IMR-90 (cell line): Measurements from ENCODE around the gene CTSO. TPM values are rescaled to one million over a fixed set of nuclear protein-coding genes. Genes with fewer than 3 reads are reported as not detected.

ENCODE experiments used
- ATAC-seq: fragments of 200-7000 bp; cut with Tn5 transposase; 2 replicates; pipeline ENCODE4 v1.9.1; 2020; ENCODE audit warnings: low read depth, mild to moderate bottlenecking, moderate library complexity
- BruUV-seq: library from RNA; stranded (reverse); fragments of 400-500 nt; replicated peaks from 2 replicates; lab custom pipeline; 2021; lab: Mats Ljungman, UMichigan
- CTCF ChIA-PET: fragments of 300-600 bp; formaldehyde crosslinking; extraction: SDS; loops from one replicate; lab custom pipeline; 2021; ENCODE audit warnings: antibody characterized with exemption; lab: Yijun Ruan, JAX
- POLR2A ChIA-PET: fragments of 300-600 bp; sonication (Branson Sonifier 250); formaldehyde crosslinking; loops from one replicate; lab custom pipeline; 2022; ENCODE audit warnings: antibody characterized with exemption; ENCODE audit not compliant: unreplicated experiment; lab: Charles Lee
- DNase-seq: peaks from one replicate; pipeline ENCODE4 v3.0.0; 2013
- H2AFZ ChIP-seq: replicated peaks from 2 replicates; pipeline ENCODE3; 2013; ENCODE audit warnings: low read length, mild to moderate bottlenecking; ENCODE audit not compliant: poor library complexity
- H2AK5ac ChIP-seq: 2 replicates; pipeline ENCODE4 v1.6.1; 2013; ENCODE audit warnings: low read depth, low read length, inconsistent platforms
- H2AK9ac ChIP-seq: replicated peaks from 2 replicates; pipeline ENCODE3; 2013; ENCODE audit warnings: mild to moderate bottlenecking, low read depth, low read length, moderate library complexity; ENCODE audit not compliant: poor library complexity
- H2BK120ac ChIP-seq: 2 replicates; pipeline ENCODE4 v1.6.1; 2013; ENCODE audit warnings: low read depth, low read length, inconsistent platforms
- H2BK15ac ChIP-seq: 3 replicates; pipeline ENCODE4 v1.6.1; 2013; ENCODE audit warnings: low read depth, low read length, inconsistent platforms
- H2BK20ac ChIP-seq: 2 replicates; pipeline ENCODE4 v1.6.1; 2013; ENCODE audit warnings: low read depth, mild to moderate bottlenecking, inconsistent platforms, low read length, moderate library complexity
- H2BK5ac ChIP-seq: 2 replicates; pipeline ENCODE4 v1.6.1; 2013; ENCODE audit warnings: mild to moderate bottlenecking, low read depth, low read length, inconsistent platforms; ENCODE audit not compliant: poor library complexity, severe bottlenecking
- H3K14ac ChIP-seq: replicated peaks from 2 replicates; pipeline ENCODE4 v1.6.1; 2013; ENCODE audit warnings: low read depth, low read length, inconsistent platforms
- H3K18ac ChIP-seq: 2 replicates; pipeline ENCODE4 v1.6.1; 2013; ENCODE audit warnings: low read depth, low read length, control low read depth
- H3K23ac ChIP-seq: 2 replicates; pipeline ENCODE4 v1.6.1; 2013; ENCODE audit warnings: low read depth, low read length, inconsistent platforms
- H3K27ac ChIP-seq: 2 replicates; pipeline ENCODE4 v1.5.1; 2013; ENCODE audit warnings: mild to moderate bottlenecking, control low read depth, low read length; ENCODE audit not compliant: insufficient read depth
- H3K27me3 ChIP-seq: 2 replicates; pipeline ENCODE4 v1.6.1; 2013; ENCODE audit warnings: low read length; ENCODE audit not compliant: control insufficient read depth, insufficient read depth
- H3K36me3 ChIP-seq: 2 replicates; pipeline ENCODE4 v1.6.1; 2013; ENCODE audit warnings: low read length, mixed read lengths; ENCODE audit not compliant: control insufficient read depth, insufficient read depth
- H3K4ac ChIP-seq: 2 replicates; pipeline ENCODE4 v1.6.1; 2013; ENCODE audit warnings: low read depth, low read length, inconsistent platforms
- H3K4me1 ChIP-seq: 2 replicates; pipeline ENCODE4 v1.6.1; 2013; ENCODE audit warnings: low read length, mixed read lengths; ENCODE audit not compliant: control insufficient read depth, insufficient read depth
- H3K4me2 ChIP-seq: 2 replicates; pipeline ENCODE4 v1.6.1; 2013; ENCODE audit warnings: low read depth, mild to moderate bottlenecking, control low read depth, low read length, moderate library complexity
- H3K4me3 ChIP-seq: 2 replicates; pipeline ENCODE4 v1.5.1; 2013; ENCODE audit warnings: low read depth, mild to moderate bottlenecking, control low read depth, low read length, moderate library complexity; ENCODE audit not compliant: insufficient read depth
- H3K56ac ChIP-seq: 2 replicates; pipeline ENCODE4 v1.6.1; 2013; ENCODE audit warnings: low read length, inconsistent platforms; ENCODE audit not compliant: insufficient read depth; ENCODE audit errors: extremely low read depth
- H3K79me1 ChIP-seq, 2 experiments: 2 replicates each; pipeline ENCODE4 v1.6.1; 2013; ENCODE audit warnings: low read length in 2 of 2, inconsistent platforms in 1 of 2, low read depth in 1 of 2
- H3K9ac ChIP-seq: 2 replicates; pipeline ENCODE4 v1.6.1; 2013; ENCODE audit warnings: low read depth, low read length, control low read depth
- H3K9me1 ChIP-seq: 2 replicates; pipeline ENCODE4 v1.6.1; 2013; ENCODE audit warnings: low read length, inconsistent platforms; ENCODE audit not compliant: insufficient read depth
- H3K9me3 ChIP-seq: 2 replicates; pipeline ENCODE4 v1.6.1; 2013; ENCODE audit warnings: low read length; ENCODE audit not compliant: control insufficient read depth, insufficient read depth
- H4K20me1 ChIP-seq: 2 replicates; pipeline ENCODE4 v1.6.1; 2013; ENCODE audit warnings: low read length, inconsistent platforms; ENCODE audit not compliant: insufficient read depth
- H4K5ac ChIP-seq: 2 replicates; pipeline ENCODE4 v1.6.1; 2013; ENCODE audit warnings: mild to moderate bottlenecking, low read depth, low read length, control low read depth
- H4K8ac ChIP-seq, 2 experiments: 2 replicates each; pipeline ENCODE4 v1.6.1; 2013; ENCODE audit warnings: low read depth in 2 of 2, low read length in 2 of 2, control low read depth in 1 of 2, inconsistent platforms in 1 of 2
- H4K91ac ChIP-seq: 2 replicates; pipeline ENCODE4 v1.6.1; 2013; ENCODE audit warnings: low read depth, low read length, inconsistent platforms; ENCODE audit not compliant: insufficient read depth
- BHLHE40 ChIP-seq: fragments of 150-350 bp; IDR thresholded peaks from 2 replicates; pipeline ENCODE4 v1.6.1; 2016; ENCODE audit warnings: mild to moderate bottlenecking, low read depth, low read length
- CEBPB ChIP-seq: IDR thresholded peaks from 2 replicates; pipeline ENCODE4 v1.6.1; 2012; ENCODE audit warnings: low read depth, low read length, improper control_type of control experiment
- CHD1 ChIP-seq: IDR thresholded peaks from 2 replicates; pipeline ENCODE4 v1.6.1; 2012; ENCODE audit warnings: low read depth, low read length, improper control_type of control experiment
- FOS ChIP-seq: fragments of 150-350 bp; IDR thresholded peaks from 2 replicates; pipeline ENCODE4 v1.6.1; 2016; ENCODE audit warnings: low read depth, low read length
- MAFK ChIP-seq: IDR thresholded peaks from 2 replicates; pipeline ENCODE4 v1.6.1; 2012; ENCODE audit warnings: low read depth, low read length, improper control_type of control experiment
- MAZ ChIP-seq: IDR thresholded peaks from 2 replicates; pipeline ENCODE4 v1.6.1; 2012; ENCODE audit warnings: low read depth, mild to moderate bottlenecking, low read length, improper control_type of control experiment, moderate library complexity, borderline replicate concordance
- MXI1 ChIP-seq: IDR thresholded peaks from 2 replicates; pipeline ENCODE4 v1.6.1; 2012; ENCODE audit warnings: low read depth, mild to moderate bottlenecking, low read length, moderate library complexity, borderline replicate concordance
- NFE2L2 ChIP-seq: fragments of 150-350 bp; IDR thresholded peaks from 2 replicates; pipeline ENCODE4 v1.6.1; 2016; ENCODE audit warnings: low read depth, mild to moderate bottlenecking, low read length
- POLR2A ChIP-seq: IDR thresholded peaks from 2 replicates; pipeline ENCODE4 v1.6.1; 2012; ENCODE audit warnings: mild to moderate bottlenecking, low read depth, low read length
- RAD21 ChIP-seq: IDR thresholded peaks from 2 replicates; pipeline ENCODE4 v1.6.1; 2012; ENCODE audit warnings: low read length, improper control_type of control experiment
- RCOR1 ChIP-seq: IDR thresholded peaks from 2 replicates; pipeline ENCODE4 v1.6.1; 2012; ENCODE audit warnings: mild to moderate bottlenecking, low read length, improper control_type of control experiment; ENCODE audit not compliant: insufficient replicate concordance
- RFX5 ChIP-seq: IDR thresholded peaks from 2 replicates; pipeline ENCODE4 v1.8.0; 2012; ENCODE audit warnings: low read depth, mild to moderate bottlenecking, low read length, moderate library complexity
- SMC3 ChIP-seq: fragments of 150-350 bp; IDR thresholded peaks from 2 replicates; pipeline ENCODE4 v1.6.1; 2016; ENCODE audit warnings: low read depth, mild to moderate bottlenecking, antibody characterized with exemption, low read length, moderate library complexity
- WGBS, 2 experiments: methylation state at CpG; one replicate each; pipeline versions ENCODE4 v1.1.5 to v1.1.7; 2013; ENCODE audit warnings: missing lambda C conversion rate in 2 of 2; ENCODE audit not compliant: insufficient read length in 1 of 2; ENCODE audit errors: extremely low coverage in 2 of 2; 5-methylcytosine and 5-hydroxymethylcytosine counted together
- dilution Hi-C: fragments of 300-500 bp; cut with HindIII; formaldehyde crosslinking; loops from one replicate; pipeline ENCODE4 v1.14.3; 2018; ENCODE audit warnings: low sequenced_read_pairs; ENCODE audit not compliant: unreplicated experiment
- in situ Hi-C: fragments of 300-500 bp; cut with MboI; formaldehyde crosslinking; loops from 3 replicates; pipeline ENCODE4 v1.14.3; 2019; ENCODE audit warnings: low sequenced_read_pairs, inconsistent platforms, mixed read lengths
- intact Hi-C: fragments of 100-400 bp; cut with micrococcal nuclease; formaldehyde crosslinking; loops from 2 replicates; pipeline ENCODE4 v1.10.0; 2022
- polyA plus RNA-seq, 3 experiments: library from polyadenylated mRNA; depleted of rRNA; stranded (reverse); fragments of >200 nt; gene quantifications; 2 replicates each; pipeline ENCODE4 v1.2.3, GENCODE V29; 2012; ENCODE audit warnings: low replicate concordance in 1 of 3
- total RNA-seq: library from RNA; depleted of rRNA; stranded (reverse); fragments of >200 nt; gene quantifications from 2 replicates; pipeline ENCODE4 v1.2.3, GENCODE V29; 2012
- TF ChIP-seq, protein P1 (sequence below): conservative IDR thresholded peaks from 2 replicates; pipeline ENCODE4 v1.5.1; 2012; ENCODE audit warnings: mild to moderate bottlenecking, low read depth, low read length, improper control_type of control experiment
- TF ChIP-seq, protein P2 (sequence below): fragments of 150-350 bp; IDR thresholded peaks from 2 replicates; pipeline ENCODE4 v1.6.1; 2017; ENCODE audit warnings: mild to moderate bottlenecking, antibody characterized with exemption, low read length, low read depth
- TF ChIP-seq, protein P3 (sequence below): fragments of 150-350 bp; IDR thresholded peaks from 2 replicates; pipeline ENCODE4 v1.6.1; 2016; ENCODE audit warnings: low read depth, mild to moderate bottlenecking, low read length, moderate library complexity, borderline replicate concordance

Gene CTSO
- total and polyA plus RNA-seq, 2 of the 4 experiments (the other 2 are of a cell fraction), result 2.9 to 3.9 TPM

DNA sequence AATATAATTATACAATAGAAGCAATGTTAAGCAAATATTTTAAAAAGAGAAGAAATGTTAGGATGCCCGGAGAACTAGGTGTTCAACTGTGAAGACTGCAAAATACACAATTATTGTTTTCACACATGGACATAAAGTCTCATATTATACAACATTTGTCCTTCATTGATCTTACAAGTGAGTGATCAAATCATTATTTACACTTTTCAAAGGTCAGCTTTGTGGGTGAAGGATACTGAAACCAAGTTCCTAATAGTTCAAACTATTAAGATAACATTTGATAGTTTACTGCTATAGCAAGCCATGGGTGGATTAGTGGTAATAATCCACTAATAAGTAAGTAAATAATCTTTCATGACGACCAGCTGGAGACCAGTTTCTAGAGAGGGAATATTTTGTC is 23.3 kb downstream of the CTSO start:
- Histone ChIP-seq H4K5ac (no peak overlapping the region), H3K23ac (no peak overlapping the region), H3K4me1 (no peaks in the 10 kb centered on the region), H4K91ac (no peak overlapping the region), H3K18ac (no peak overlapping the region), H2BK5ac (no peak overlapping the region), H2AK9ac (no peak overlapping the region), H3K9me1 (no peaks in the 10 kb centered on the region), H3K4me2 (no peak overlapping the region), H2BK15ac (no peak overlapping the region), H2BK120ac (no peak overlapping the region), H4K20me1 (no peaks in the 10 kb centered on the region), H3K36me3 (no peaks in the 10 kb centered on the region), H4K8ac (no peak overlapping the region), H3K9ac (no peak overlapping the region), H3K4me3 (no peak overlapping the region), H2BK20ac (no peak overlapping the region), H3K14ac (no peak overlapping the region), H3K27me3 (no peaks in the 10 kb centered on the region), H2AK5ac (no peak overlapping the region), H3K9me3 (no peaks in the 10 kb centered on the region), H3K79me1 (no peaks in the 10 kb centered on the region), H3K27ac (no peak overlapping the region), H3K4ac (no peak overlapping the region), H2AFZ (no peak overlapping the region), H3K56ac (no peak overlapping the region)
- intact Hi-C loops (no loop called here), dilution Hi-C loops (no loop called here), in situ Hi-C loops (no loop called here)
- no TSS peak for BruUV-seq
- no CpG with 5 or more reads among the region's 2 CpGs for WGBS, 2 experiments
- DNase-seq, result no peak
- no peak for ATAC-seq
- ChIA-PET POLR2A (no interaction called here), CTCF (no interaction called here)
- no peak for TF ChIP-seq SMC3
- no peak for TF ChIP-seq POLR2A
- no peak for TF ChIP-seq MAFK
- TF ChIP-seq, protein P1, sequence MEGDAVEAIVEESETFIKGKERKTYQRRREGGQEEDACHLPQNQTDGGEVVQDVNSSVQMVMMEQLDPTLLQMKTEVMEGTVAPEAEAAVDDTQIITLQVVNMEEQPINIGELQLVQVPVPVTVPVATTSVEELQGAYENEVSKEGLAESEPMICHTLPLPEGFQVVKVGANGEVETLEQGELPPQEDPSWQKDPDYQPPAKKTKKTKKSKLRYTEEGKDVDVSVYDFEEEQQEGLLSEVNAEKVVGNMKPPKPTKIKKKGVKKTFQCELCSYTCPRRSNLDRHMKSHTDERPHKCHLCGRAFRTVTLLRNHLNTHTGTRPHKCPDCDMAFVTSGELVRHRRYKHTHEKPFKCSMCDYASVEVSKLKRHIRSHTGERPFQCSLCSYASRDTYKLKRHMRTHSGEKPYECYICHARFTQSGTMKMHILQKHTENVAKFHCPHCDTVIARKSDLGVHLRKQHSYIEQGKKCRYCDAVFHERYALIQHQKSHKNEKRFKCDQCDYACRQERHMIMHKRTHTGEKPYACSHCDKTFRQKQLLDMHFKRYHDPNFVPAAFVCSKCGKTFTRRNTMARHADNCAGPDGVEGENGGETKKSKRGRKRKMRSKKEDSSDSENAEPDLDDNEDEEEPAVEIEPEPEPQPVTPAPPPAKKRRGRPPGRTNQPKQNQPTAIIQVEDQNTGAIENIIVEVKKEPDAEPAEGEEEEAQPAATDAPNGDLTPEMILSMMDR, result no peak
- TF ChIP-seq FOS, result no peak
- TF ChIP-seq MXI1, result no peak
- TF ChIP-seq CHD1, result no peak
- TF ChIP-seq MAZ, result no peak
- no peak for TF ChIP-seq BHLHE40
- TF ChIP-seq, protein P2, sequence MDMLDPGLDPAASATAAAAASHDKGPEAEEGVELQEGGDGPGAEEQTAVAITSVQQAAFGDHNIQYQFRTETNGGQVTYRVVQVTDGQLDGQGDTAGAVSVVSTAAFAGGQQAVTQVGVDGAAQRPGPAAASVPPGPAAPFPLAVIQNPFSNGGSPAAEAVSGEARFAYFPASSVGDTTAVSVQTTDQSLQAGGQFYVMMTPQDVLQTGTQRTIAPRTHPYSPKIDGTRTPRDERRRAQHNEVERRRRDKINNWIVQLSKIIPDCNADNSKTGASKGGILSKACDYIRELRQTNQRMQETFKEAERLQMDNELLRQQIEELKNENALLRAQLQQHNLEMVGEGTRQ, result no peak
- TF ChIP-seq, protein P3, sequence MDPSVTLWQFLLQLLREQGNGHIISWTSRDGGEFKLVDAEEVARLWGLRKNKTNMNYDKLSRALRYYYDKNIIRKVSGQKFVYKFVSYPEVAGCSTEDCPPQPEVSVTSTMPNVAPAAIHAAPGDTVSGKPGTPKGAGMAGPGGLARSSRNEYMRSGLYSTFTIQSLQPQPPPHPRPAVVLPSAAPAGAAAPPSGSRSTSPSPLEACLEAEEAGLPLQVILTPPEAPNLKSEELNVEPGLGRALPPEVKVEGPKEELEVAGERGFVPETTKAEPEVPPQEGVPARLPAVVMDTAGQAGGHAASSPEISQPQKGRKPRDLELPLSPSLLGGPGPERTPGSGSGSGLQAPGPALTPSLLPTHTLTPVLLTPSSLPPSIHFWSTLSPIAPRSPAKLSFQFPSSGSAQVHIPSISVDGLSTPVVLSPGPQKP, result no peak
- TF ChIP-seq RCOR1, result no peak
- TF ChIP-seq RFX5, result no peak
- TF ChIP-seq RAD21, result no peak
- no peak for TF ChIP-seq NFE2L2
- no peak for TF ChIP-seq CEBPB
